RWPE2 (cell line): ENCODE results near the gene DSE.

Experiments used
- ATAC-seq: fragments of 200-7000 bp; cut with Tn5 transposase; 3 replicates; pipeline ENCODE4 v1.9.1; 2021; ENCODE audit warnings: low read depth
- DNase-seq: peaks from one replicate; pipeline ENCODE4 v3.0.0-alpha.2; 2020; ENCODE audit warnings: low spot score
- H3K27ac ChIP-seq: fragments of 450-650 bp; 2 replicates; pipeline ENCODE4 v1.5.1; 2017; ENCODE audit warnings: mild to moderate bottlenecking; ENCODE audit not compliant: poor library complexity, severe bottlenecking
- H3K27me3 ChIP-seq: fragments of 250-450 bp; sonication (Bioruptor Pico); 2 replicates; pipeline ENCODE4 v1.5.1; 2021; ENCODE audit warnings: mild to moderate bottlenecking, moderate library complexity; ENCODE audit not compliant: insufficient read depth, poor library complexity, severe bottlenecking
- H3K36me3 ChIP-seq: fragments of 250-450 bp; sonication (Bioruptor Pico); 2 replicates; pipeline ENCODE4 v1.5.1; 2020; ENCODE audit warnings: low read depth, mild to moderate bottlenecking, moderate library complexity
- H3K4me1 ChIP-seq: fragments of 250-450 bp; sonication (Bioruptor Pico); 2 replicates; pipeline ENCODE4 v1.5.1; 2021; ENCODE audit warnings: mild to moderate bottlenecking, moderate library complexity; ENCODE audit not compliant: insufficient read depth, poor library complexity, severe bottlenecking
- H3K4me3 ChIP-seq: fragments of 250-450 bp; sonication (Bioruptor Pico); 2 replicates; pipeline ENCODE4 v1.5.1; 2021; ENCODE audit warnings: mild to moderate bottlenecking, moderate library complexity; ENCODE audit not compliant: severe bottlenecking
- H3K9me3 ChIP-seq: fragments of 250-450 bp; sonication (Bioruptor Pico); 2 replicates; pipeline ENCODE4 v1.5.1; 2021; ENCODE audit warnings: mild to moderate bottlenecking, moderate library complexity; ENCODE audit not compliant: severe bottlenecking
- TF ChIP-seq, protein P1 (sequence below): fragments of 450-650 bp; IDR thresholded peaks from one replicate; pipeline ENCODE4 v1.5.1; 2017; ENCODE audit warnings: mild to moderate bottlenecking, moderate library complexity; ENCODE audit not compliant: poor library complexity, severe bottlenecking

The DSE gene

DNA sequence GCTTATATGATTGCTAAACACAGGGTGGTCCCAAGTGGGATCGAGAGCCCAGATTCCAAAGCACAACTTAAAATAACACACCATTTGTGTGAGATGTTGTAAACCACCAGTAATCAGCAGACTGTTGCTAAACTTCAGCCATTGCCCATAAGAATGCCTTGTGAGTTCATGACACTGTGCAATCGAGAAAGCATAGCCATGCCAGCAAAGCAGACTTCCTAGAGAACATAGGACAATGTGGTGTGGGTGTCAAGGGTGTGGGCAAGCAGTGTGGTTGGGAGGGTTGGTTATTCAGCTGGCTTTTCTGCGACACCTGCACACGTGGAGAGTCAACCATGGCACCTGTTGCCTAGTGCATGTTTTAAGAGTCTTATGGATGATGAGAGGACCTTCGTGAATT, 74.4 kb downstream of the DSE start:
- TF ChIP-seq, protein P1, sequence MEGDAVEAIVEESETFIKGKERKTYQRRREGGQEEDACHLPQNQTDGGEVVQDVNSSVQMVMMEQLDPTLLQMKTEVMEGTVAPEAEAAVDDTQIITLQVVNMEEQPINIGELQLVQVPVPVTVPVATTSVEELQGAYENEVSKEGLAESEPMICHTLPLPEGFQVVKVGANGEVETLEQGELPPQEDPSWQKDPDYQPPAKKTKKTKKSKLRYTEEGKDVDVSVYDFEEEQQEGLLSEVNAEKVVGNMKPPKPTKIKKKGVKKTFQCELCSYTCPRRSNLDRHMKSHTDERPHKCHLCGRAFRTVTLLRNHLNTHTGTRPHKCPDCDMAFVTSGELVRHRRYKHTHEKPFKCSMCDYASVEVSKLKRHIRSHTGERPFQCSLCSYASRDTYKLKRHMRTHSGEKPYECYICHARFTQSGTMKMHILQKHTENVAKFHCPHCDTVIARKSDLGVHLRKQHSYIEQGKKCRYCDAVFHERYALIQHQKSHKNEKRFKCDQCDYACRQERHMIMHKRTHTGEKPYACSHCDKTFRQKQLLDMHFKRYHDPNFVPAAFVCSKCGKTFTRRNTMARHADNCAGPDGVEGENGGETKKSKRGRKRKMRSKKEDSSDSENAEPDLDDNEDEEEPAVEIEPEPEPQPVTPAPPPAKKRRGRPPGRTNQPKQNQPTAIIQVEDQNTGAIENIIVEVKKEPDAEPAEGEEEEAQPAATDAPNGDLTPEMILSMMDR = no peak
- Histone ChIP-seq H3K4me1 (peaks cover 23% of the 10 kb centered on the region), H3K9me3 (no peaks in the 10 kb centered on the region), H3K36me3 (no peaks in the 10 kb centered on the region), H3K27me3 (no peaks in the 10 kb centered on the region), H3K27ac (no peak overlapping the region), H3K4me3 (no peak overlapping the region)
- DNase-seq (no peak), ATAC-seq (no peak)

- H3K4me1 ChIP-seq = peaks cover 32% of the 10 kb centered on the region
- TF ChIP-seq, protein P1 = no peak
- ATAC-seq (no peak), DNase-seq (no peak)
- H3K36me3 ChIP-seq = no peaks in the 10 kb centered on the region
- no peak overlapping the region for H3K4me3 ChIP-seq
- no peaks in the 10 kb centered on the region for H3K9me3 ChIP-seq
- H3K27ac ChIP-seq = peak overlapping the region; percentile 61
- H3K27me3 ChIP-seq = no peaks in the 10 kb centered on the region
Measured at GRCh38 chr6:116446399-116446798, 75.7 kb downstream of the DSE start.

DNA sequence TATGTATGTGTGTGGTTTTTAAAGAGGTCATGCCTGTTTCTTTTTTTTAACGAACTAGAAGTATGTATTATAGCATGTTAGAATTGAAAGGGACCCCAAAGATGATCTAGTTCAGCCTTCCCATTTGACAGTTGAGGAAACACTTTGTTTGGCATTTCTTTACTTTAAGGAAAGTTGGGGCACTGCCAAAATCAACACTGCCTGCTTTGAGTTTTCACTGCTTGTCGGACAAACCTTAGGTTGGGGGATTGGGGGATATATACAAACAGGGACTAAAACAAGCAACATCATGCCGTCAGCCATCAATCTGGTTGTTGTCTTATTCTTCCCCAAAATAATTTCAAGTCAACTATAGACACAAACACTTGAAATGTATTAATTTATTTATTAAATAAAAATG, 76.3 kb downstream of the DSE start:
- H3K27me3 ChIP-seq = no peaks in the 10 kb centered on the region
- ATAC-seq (no peak), DNase-seq (no peak)
- no peak overlapping the region for H3K4me3 ChIP-seq
- H3K9me3 ChIP-seq = no peaks in the 10 kb centered on the region
- H3K4me1 ChIP-seq = peaks cover 34% of the 10 kb centered on the region
- TF ChIP-seq, protein P1 = no peak
- H3K27ac ChIP-seq = peak overlapping the region; percentile 61
- H3K36me3 ChIP-seq = no peaks in the 10 kb centered on the region

GRCh38 chr6:116447496-116448011, 76.8 kb downstream of the DSE start:
- Histone ChIP-seq H3K36me3 (no peaks in the 10 kb centered on the region), H3K4me1 (peaks cover 34% of the 10 kb centered on the region), H3K27me3 (no peaks in the 10 kb centered on the region), H3K27ac (peak overlapping the region; percentile 61), H3K4me3 (no peak overlapping the region), H3K9me3 (no peaks in the 10 kb centered on the region)
- ATAC-seq = peak; percentile 67
- TF ChIP-seq, protein P1 = peak; percentile 39
- no peak for DNase-seq

DNA sequence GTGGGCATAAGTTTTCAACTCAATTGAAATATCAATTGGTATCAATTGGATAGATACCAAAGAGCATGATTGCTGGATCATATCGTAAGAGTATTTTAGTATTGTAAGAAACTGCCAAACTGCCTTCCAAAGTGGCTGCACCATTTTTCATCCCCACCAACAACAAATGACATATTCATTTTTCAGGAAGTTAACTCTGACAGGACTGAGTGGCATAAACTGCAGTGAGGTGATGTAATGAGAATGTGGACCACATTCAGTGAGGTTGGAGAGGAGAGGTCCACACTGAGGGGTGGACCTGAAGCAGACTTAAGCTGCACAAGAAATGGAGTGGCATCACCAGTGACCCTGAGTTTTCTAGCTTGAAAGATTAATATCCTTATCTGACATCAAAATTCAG, 78.8 kb downstream of the DSE start:
- Histone ChIP-seq H3K9me3 (no peaks in the 10 kb centered on the region), H3K27me3 (no peaks in the 10 kb centered on the region), H3K4me1 (peaks cover 34% of the 10 kb centered on the region), H3K4me3 (no peak overlapping the region), H3K27ac (no peak overlapping the region), H3K36me3 (no peaks in the 10 kb centered on the region)
- DNase-seq (no peak), ATAC-seq (no peak)
- TF ChIP-seq, protein P1 = no peak
